K562 (cell line): ENCODE results near the gene KAT7. TPM values are rescaled to one million over a fixed set of nuclear protein-coding genes. Genes with fewer than 3 reads are reported as not detected.

Experiments used
- CBFA2T3 ChIP-seq: fragments of 450-650 bp; IDR thresholded peaks from 2 replicates; pipeline ENCODE4 v1.6.1; 2017
- CHD4 ChIP-seq: fragments of 200-600 bp; sonication (generic); IDR thresholded peaks from 3 replicates; pipeline ENCODE4 v1.6.1; 2012; ENCODE audit warnings: low read depth, mild to moderate bottlenecking, mixed read lengths, low read length, inconsistent platforms; ENCODE audit not compliant: insufficient read depth, insufficient replicate concordance, poor library complexity, severe bottlenecking
- ETV5 ChIP-seq: sonication (generic); formaldehyde crosslinking; IDR thresholded peaks from 2 replicates; pipeline ENCODE4 v1.4.0; 2020; ENCODE audit warnings: low read depth, mild to moderate bottlenecking, missing genetic modification reagents
- HDAC3 ChIP-seq: fragments of 450-650 bp; IDR thresholded peaks from 2 replicates; pipeline ENCODE4 v1.6.1; 2018; ENCODE audit warnings: borderline replicate concordance, mild to moderate bottlenecking, moderate library complexity; ENCODE audit not compliant: partially characterized antibody
- MAFF ChIP-seq: IDR thresholded peaks from 2 replicates; pipeline ENCODE4 v1.6.1; 2012; ENCODE audit warnings: low read length, improper control_type of control experiment
- PRPF4 ChIP-seq: fragments of 200-400 bp; formaldehyde crosslinking; IDR thresholded peaks from one replicate; pipeline ENCODE4 v1.6.1; 2017; ENCODE audit warnings: low read length, low read depth, mild to moderate bottlenecking; ENCODE audit not compliant: insufficient read depth, poor library complexity, severe bottlenecking
- polyA plus RNA-seq, 8 experiments: library from polyadenylated mRNA; depleted of rRNA in 4 of 8; stranded (reverse) in 5 of 8; unstranded in 3 of 8; fragments of >200 nt; fragmentation: Nextera tagmentation in 2 of 8; fragmentation: Illumina TruSeq in 1 of 8; extraction: Ambion mirVana in 2 of 8; extraction: Trizol in 1 of 8; gene quantifications; 2 replicates each; pipeline versions ENCODE4 v1.2.1 to v1.2.3, GENCODE V29; 2011 to 2014; ENCODE audit warnings: inconsistent platforms in 1 of 8, missing spikeins in 1 of 8
- total RNA-seq, 7 experiments: library from RNA; depleted of rRNA in 6 of 7; stranded (reverse); fragments of >200 nt in 6 of 7; fragmentation: Illumina TruSeq in 2 of 7; extraction: Trizol in 2 of 7; gene quantifications; 2 replicates each; pipeline versions ENCODE4 v1.2.1 to v1.2.3, GENCODE V29; 2011 to 2021; ENCODE audit warnings: low replicate concordance in 1 of 7
- TF ChIP-seq, protein P1 (sequence below): fragments of 250-450 bp; sonication (Bioruptor Pico); IDR thresholded peaks from 2 replicates; pipeline ENCODE4 v1.8.0; 2022; ENCODE audit warnings: moderate library complexity, mild to moderate bottlenecking, inconsistent platforms
- TF ChIP-seq, protein P2 (sequence below): IDR thresholded peaks from 2 replicates; pipeline ENCODE4 v1.6.1; 2016; ENCODE audit warnings: missing genetic modification characterization, missing compliant biosample characterization
- TF ChIP-seq, protein P3 (sequence below): fragments of 250-450 bp; sonication (Bioruptor Pico); IDR thresholded peaks from 2 replicates; pipeline ENCODE4 v1.8.0; 2022; ENCODE audit warnings: inconsistent platforms, mild to moderate bottlenecking, moderate library complexity, borderline replicate concordance
- TF ChIP-seq, protein P4 (sequence below): IDR thresholded peaks from 3 replicates; pipeline ENCODE4 v1.6.1; 2011; ENCODE audit warnings: borderline replicate concordance, mild to moderate bottlenecking; ENCODE audit not compliant: insufficient read length, insufficient read depth
- TF ChIP-seq, protein P5 (sequence below): fragments of 200-400 bp; formaldehyde crosslinking; IDR thresholded peaks from 2 replicates; pipeline ENCODE4 v1.6.1; 2017; ENCODE audit warnings: mild to moderate bottlenecking, low read depth, low read length, moderate library complexity
- TF ChIP-seq, protein P6 (sequence below): sonication (generic); formaldehyde crosslinking; IDR thresholded peaks from 2 replicates; pipeline ENCODE4 v1.8.1; 2023; ENCODE audit warnings: mild to moderate bottlenecking, missing genetic modification reagents

KAT7 gene
- total and polyA plus RNA-seq, 9 of the 15 experiments (the other 6 are each of a cell fraction or from before 2014, with no cell fraction given), result 10.8 to 57.3 (median 34.8) TPM

DNA sequence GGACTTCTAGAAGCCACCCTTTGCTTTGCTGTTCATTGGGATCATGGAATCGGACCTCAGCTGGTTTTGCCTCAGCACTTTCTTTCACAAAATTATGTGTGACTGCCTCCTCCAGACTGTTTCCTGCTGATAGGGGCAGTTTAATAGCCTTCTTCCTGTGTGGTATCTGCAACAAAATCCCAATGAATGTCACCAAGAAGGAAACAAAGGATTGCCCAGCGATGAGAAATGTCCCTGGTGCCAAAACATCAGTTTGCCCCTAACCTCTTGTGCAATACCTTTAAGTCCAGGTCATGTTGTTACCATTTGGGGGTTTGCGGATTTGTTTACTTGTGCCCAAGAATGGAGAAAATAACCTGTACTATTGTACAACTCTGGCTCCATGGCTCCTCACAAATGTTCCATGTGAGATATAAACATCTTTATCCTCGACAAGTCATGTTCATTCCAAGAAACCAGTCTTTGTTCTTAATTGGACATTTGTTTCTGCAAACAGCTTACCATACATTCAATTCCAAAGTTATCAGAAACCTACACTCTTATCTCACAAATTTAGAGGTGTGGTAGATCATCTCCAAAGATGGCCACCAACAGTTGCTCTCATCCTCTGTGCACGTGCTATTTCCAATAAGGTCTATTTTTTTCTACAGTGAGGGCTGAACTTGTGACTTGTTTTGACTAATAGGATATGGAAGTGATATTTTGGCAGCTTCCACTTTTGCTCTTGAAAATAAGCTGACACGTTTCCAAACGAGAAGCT is 44.5 kb downstream of the KAT7 start (continued):
- TF ChIP-seq HDAC3 (no peak), ETV5 (peak; percentile 94), CBFA2T3 (peak; percentile 85), MAFF (no peak), CHD4 (no peak), PRPF4 (no peak)
- TF ChIP-seq, protein P1, sequence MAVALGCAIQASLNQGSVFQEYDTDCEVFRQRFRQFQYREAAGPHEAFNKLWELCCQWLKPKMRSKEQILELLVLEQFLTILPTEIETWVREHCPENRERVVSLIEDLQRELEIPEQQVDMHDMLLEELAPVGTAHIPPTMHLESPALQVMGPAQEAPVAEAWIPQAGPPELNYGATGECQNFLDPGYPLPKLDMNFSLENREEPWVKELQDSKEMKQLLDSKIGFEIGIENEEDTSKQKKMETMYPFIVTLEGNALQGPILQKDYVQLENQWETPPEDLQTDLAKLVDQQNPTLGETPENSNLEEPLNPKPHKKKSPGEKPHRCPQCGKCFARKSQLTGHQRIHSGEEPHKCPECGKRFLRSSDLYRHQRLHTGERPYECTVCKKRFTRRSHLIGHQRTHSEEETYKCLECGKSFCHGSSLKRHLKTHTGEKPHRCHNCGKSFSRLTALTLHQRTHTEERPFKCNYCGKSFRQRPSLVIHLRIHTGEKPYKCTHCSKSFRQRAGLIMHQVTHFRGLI (CRISPR knock-in tag), result no peak
- TF ChIP-seq, protein P2, sequence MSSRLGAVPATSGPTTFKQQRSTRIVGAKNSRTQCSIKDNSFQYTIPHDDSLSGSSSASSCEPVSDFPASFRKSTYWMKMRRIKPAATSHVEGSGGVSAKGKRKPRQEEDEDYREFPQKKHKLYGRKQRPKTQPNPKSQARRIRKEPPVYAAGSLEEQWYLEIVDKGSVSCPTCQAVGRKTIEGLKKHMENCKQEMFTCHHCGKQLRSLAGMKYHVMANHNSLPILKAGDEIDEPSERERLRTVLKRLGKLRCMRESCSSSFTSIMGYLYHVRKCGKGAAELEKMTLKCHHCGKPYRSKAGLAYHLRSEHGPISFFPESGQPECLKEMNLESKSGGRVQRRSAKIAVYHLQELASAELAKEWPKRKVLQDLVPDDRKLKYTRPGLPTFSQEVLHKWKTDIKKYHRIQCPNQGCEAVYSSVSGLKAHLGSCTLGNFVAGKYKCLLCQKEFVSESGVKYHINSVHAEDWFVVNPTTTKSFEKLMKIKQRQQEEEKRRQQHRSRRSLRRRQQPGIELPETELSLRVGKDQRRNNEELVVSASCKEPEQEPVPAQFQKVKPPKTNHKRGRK (tag), result no peak
- TF ChIP-seq, protein P3, sequence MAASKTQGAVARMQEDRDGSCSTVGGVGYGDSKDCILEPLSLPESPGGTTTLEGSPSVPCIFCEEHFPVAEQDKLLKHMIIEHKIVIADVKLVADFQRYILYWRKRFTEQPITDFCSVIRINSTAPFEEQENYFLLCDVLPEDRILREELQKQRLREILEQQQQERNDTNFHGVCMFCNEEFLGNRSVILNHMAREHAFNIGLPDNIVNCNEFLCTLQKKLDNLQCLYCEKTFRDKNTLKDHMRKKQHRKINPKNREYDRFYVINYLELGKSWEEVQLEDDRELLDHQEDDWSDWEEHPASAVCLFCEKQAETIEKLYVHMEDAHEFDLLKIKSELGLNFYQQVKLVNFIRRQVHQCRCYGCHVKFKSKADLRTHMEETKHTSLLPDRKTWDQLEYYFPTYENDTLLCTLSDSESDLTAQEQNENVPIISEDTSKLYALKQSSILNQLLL (CRISPR knock-in tag), result no peak
- TF ChIP-seq, protein P4, sequence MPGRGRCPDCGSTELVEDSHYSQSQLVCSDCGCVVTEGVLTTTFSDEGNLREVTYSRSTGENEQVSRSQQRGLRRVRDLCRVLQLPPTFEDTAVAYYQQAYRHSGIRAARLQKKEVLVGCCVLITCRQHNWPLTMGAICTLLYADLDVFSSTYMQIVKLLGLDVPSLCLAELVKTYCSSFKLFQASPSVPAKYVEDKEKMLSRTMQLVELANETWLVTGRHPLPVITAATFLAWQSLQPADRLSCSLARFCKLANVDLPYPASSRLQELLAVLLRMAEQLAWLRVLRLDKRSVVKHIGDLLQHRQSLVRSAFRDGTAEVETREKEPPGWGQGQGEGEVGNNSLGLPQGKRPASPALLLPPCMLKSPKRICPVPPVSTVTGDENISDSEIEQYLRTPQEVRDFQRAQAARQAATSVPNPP, result no peak
- TF ChIP-seq, protein P5, sequence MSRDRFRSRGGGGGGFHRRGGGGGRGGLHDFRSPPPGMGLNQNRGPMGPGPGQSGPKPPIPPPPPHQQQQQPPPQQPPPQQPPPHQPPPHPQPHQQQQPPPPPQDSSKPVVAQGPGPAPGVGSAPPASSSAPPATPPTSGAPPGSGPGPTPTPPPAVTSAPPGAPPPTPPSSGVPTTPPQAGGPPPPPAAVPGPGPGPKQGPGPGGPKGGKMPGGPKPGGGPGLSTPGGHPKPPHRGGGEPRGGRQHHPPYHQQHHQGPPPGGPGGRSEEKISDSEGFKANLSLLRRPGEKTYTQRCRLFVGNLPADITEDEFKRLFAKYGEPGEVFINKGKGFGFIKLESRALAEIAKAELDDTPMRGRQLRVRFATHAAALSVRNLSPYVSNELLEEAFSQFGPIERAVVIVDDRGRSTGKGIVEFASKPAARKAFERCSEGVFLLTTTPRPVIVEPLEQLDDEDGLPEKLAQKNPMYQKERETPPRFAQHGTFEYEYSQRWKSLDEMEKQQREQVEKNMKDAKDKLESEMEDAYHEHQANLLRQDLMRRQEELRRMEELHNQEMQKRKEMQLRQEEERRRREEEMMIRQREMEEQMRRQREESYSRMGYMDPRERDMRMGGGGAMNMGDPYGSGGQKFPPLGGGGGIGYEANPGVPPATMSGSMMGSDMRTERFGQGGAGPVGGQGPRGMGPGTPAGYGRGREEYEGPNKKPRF, result no peak
- TF ChIP-seq, protein P6, sequence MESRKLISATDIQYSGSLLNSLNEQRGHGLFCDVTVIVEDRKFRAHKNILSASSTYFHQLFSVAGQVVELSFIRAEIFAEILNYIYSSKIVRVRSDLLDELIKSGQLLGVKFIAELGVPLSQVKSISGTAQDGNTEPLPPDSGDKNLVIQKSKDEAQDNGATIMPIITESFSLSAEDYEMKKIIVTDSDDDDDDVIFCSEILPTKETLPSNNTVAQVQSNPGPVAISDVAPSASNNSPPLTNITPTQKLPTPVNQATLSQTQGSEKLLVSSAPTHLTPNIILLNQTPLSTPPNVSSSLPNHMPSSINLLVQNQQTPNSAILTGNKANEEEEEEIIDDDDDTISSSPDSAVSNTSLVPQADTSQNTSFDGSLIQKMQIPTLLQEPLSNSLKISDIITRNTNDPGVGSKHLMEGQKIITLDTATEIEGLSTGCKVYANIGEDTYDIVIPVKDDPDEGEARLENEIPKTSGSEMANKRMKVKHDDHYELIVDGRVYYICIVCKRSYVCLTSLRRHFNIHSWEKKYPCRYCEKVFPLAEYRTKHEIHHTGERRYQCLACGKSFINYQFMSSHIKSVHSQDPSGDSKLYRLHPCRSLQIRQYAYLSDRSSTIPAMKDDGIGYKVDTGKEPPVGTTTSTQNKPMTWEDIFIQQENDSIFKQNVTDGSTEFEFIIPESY, result no peak
